ENCODE measurements around the gene TUB. TPM values are rescaled to one million over a fixed set of nuclear protein-coding genes. Genes with fewer than 3 reads are reported as not detected.

The TUB gene
- total and polyA plus RNA-seq, 2 of the 8 experiments (the other 6 are each of a cell fraction or from before 2014, with no cell fraction given): 15.3 to 31.3 TPM

- no peak overlapping the region for H2BK5ac ChIP-seq (ENCODE audit: low read depth, low read length)
- H3K79me2 ChIP-seq (ENCODE audit: control insufficient read depth in 1 of 2, insufficient read depth in 2 of 2, low read length in 2 of 2): no peaks in the 10 kb centered on the region
- DNase-seq (ENCODE audit: low read depth in 1 of 2, low spot score in 2 of 2) (peak in 1 of 2 experiments; percentile 33), FAIRE-seq (no peak)
- no peak overlapping the region for H3K18ac ChIP-seq (ENCODE audit: extremely low read depth, low read length)
- no peak overlapping the region for H3K4me3 ChIP-seq (ENCODE audit: extremely low read depth in 1 of 4, insufficient read depth in 2 of 4, low read depth in 3 of 4, low read length in 4 of 4)
- H2BK20ac ChIP-seq (ENCODE audit: low read length): no peak overlapping the region
- no peak overlapping the region for H4K8ac ChIP-seq (ENCODE audit: extremely low read depth, insufficient read depth, low read length)
- H2BK12ac ChIP-seq (ENCODE audit: low read depth, low read length): no peak overlapping the region
- H2BK15ac ChIP-seq (ENCODE audit: low read length): no peak overlapping the region
- H3K23ac ChIP-seq (ENCODE audit: insufficient read length): no peak overlapping the region
- H4K5ac ChIP-seq (ENCODE audit: insufficient read length, low read depth, low read length): no peak overlapping the region
- WGBS, 2 experiments (ENCODE audit: extremely low coverage in 1 of 2, insufficient coverage in 1 of 2, insufficient read length in 1 of 2, insufficient replicate concordance in 2 of 2, low coverage in 1 of 2, low lambda C conversion rate in 2 of 2, missing lambda C conversion rate in 1 of 2): 90% methylated on average over 2 of the region's 2 CpGs; no CpG with 5 or more reads in 1 of the 2 experiments
- no peaks in the 10 kb centered on the region; a peak in 1 of 7 replicates for H3K27me3 ChIP-seq (replicated peaks in 1 of 4; ENCODE audit: control insufficient read depth in 3 of 4, extremely low read depth in 1 of 4, insufficient read depth in 3 of 4, low read length in 3 of 4)
- no peaks in the 10 kb centered on the region for H3K4me1 ChIP-seq (replicated peaks in 1 of 4; ENCODE audit: control insufficient read depth in 3 of 4, insufficient read depth in 4 of 4, low read length in 3 of 4)
- H2BK120ac ChIP-seq (replicated peaks; ENCODE audit: low read depth, low read length): no peak overlapping the region
- no peaks in the 10 kb centered on the region for H3K9me3 ChIP-seq (ENCODE audit: insufficient read depth in 2 of 2, low read depth in 1 of 2, low read length in 1 of 2)
- H3K4me2 ChIP-seq (ENCODE audit: insufficient read depth in 1 of 2, low read depth in 2 of 2, low read length in 2 of 2): no peak overlapping the region
- H3K14ac ChIP-seq (ENCODE audit: insufficient read length): no peak overlapping the region
- H4K20me1 ChIP-seq (replicated peaks in 1 of 2; ENCODE audit: control insufficient read depth in 1 of 2, insufficient read depth in 2 of 2, low read length in 2 of 2): peaks cover 11 to 14% of the 10 kb centered on the region in 2 experiments
- no peak overlapping the region for H3K9ac ChIP-seq (replicated peaks in 1 of 4; ENCODE audit: extremely low read depth in 1 of 4, low read depth in 3 of 4, low read length in 3 of 4)
- H3K27ac ChIP-seq (ENCODE audit: low read depth, low read length): no peak overlapping the region
- ChIA-PET POLR2A (ENCODE audit: partially characterized antibody) (interaction anchor here (1.1 to 3.2 kb wide), 2 partner anchors 12 to 106 kb away, joined by 3 to 12 read pairs; no protein-coding TSS in a partner anchor), CTCF (ENCODE audit: partially characterized antibody) (interaction anchor here (0.9 to 30.2 kb wide), 17 partner anchors 8 to 244 kb away, joined by 3 to 1283 read pairs (median 12); no protein-coding TSS in a partner anchor)
- no peak overlapping the region for H4K91ac ChIP-seq (replicated peaks; ENCODE audit: insufficient read length, low read length)
- no peak overlapping the region for H3K56ac ChIP-seq (replicated peaks; ENCODE audit: insufficient read length, low read depth, low read length)
- H3K23me2 ChIP-seq (ENCODE audit: low read depth, low read length): no peaks in the 10 kb centered on the region; the same call in 1 of the 2 replicates
- no peak overlapping the region for H2AK5ac ChIP-seq (ENCODE audit: low read depth, low read length)
- H2AFZ ChIP-seq (ENCODE audit: low read length): no peak overlapping the region
- peaks cover 3% of the 10 kb centered on the region; the same call in 1 of the 2 replicates for H3K79me1 ChIP-seq (ENCODE audit: low read depth, low read length)
- peaks cover 11 to 34% (median 22%) of the 10 kb centered on the region in 4 experiments; a peak in 7 of 8 replicates for H3K36me3 ChIP-seq (ENCODE audit: control insufficient read depth in 2 of 4, insufficient read depth in 4 of 4, low read length in 3 of 4)
- H3K4ac ChIP-seq (replicated peaks; ENCODE audit: insufficient read length, low read depth, low read length): no peak overlapping the region
- TF ChIP-seq, protein P1, sequence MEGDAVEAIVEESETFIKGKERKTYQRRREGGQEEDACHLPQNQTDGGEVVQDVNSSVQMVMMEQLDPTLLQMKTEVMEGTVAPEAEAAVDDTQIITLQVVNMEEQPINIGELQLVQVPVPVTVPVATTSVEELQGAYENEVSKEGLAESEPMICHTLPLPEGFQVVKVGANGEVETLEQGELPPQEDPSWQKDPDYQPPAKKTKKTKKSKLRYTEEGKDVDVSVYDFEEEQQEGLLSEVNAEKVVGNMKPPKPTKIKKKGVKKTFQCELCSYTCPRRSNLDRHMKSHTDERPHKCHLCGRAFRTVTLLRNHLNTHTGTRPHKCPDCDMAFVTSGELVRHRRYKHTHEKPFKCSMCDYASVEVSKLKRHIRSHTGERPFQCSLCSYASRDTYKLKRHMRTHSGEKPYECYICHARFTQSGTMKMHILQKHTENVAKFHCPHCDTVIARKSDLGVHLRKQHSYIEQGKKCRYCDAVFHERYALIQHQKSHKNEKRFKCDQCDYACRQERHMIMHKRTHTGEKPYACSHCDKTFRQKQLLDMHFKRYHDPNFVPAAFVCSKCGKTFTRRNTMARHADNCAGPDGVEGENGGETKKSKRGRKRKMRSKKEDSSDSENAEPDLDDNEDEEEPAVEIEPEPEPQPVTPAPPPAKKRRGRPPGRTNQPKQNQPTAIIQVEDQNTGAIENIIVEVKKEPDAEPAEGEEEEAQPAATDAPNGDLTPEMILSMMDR (IDR thresholded peaks at IDR 0.05; ENCODE audit: control extremely low read depth in 1 of 3, insufficient read depth in 1 of 3, low read depth in 1 of 3, low read length in 3 of 3): no peak
- no peak for TF ChIP-seq POLR2A (IDR thresholded peaks at IDR 0.05; ENCODE audit: control extremely low read depth in 1 of 2, low read depth in 2 of 2, low read length in 2 of 2)
- no peak for TF ChIP-seq PHF8 (conservative IDR thresholded peaks at IDR 0.05; ENCODE audit: low read depth, low read length)
- TF ChIP-seq YY1 (IDR thresholded peaks at IDR 0.05; ENCODE audit: low read depth, low read length): no peak
- no peak for TF ChIP-seq E2F6 (IDR thresholded peaks at IDR 0.05)
- TF ChIP-seq POU5F1 (IDR thresholded peaks at IDR 0.05; ENCODE audit: low read depth, low read length): no peak
- no peak for TF ChIP-seq EGR1 (IDR thresholded peaks at IDR 0.05; ENCODE audit: borderline replicate concordance, low read depth, low read length)
- TF ChIP-seq SIX5 (IDR thresholded peaks at IDR 0.05; ENCODE audit: low read depth, low read length): no peak
- TF ChIP-seq MAFK (IDR thresholded peaks at IDR 0.05; ENCODE audit: low read depth, low read length): no peak
- no peak for TF ChIP-seq RBBP5 (IDR thresholded peaks at IDR 0.05; ENCODE audit: borderline replicate concordance, low read depth, low read length)
- no peak for TF ChIP-seq CREB1 (IDR thresholded peaks at IDR 0.05)
Measured at GRCh38 chr11:8097926-8098325, 16.9 kb downstream of the TUB start.
